Esophagus squamous epithelium (tissue), 4 donors: ENCODE results near the gene ACSL5.

Experiments used
- CTCF ChIP-seq, 6 experiments: fragments of 450-650 bp in 4 of 6; fragments of 200-600 bp in 2 of 6; sonication (generic) in 2 of 6; IDR thresholded peaks; one replicate each; pipeline ENCODE4 v1.5.1; 2016 to 2019; ENCODE audit warnings: antibody characterized with exemption in 6 of 6, mild to moderate bottlenecking in 4 of 6, moderate library complexity in 4 of 6
- POLR2A ChIP-seq, 4 donors: fragments of 450-650 bp; IDR thresholded peaks; one replicate each; pipeline ENCODE4 v1.6.1; 2017; ENCODE audit warnings: antibody characterized with exemption in 4 of 4, mild to moderate bottlenecking in 4 of 4, moderate library complexity in 3 of 4

- TF ChIP-seq CTCF (IDR thresholded peaks at IDR 0.05) (no peak), POLR2A (IDR thresholded peaks at IDR 0.05) (no peak)
Observed at GRCh38 chr10:112402917-112403316, 29.0 kb downstream of the ACSL5 start.
